A375 (cell line): ENCODE results near the gene PDGFC. TPM values are rescaled to one million over a fixed set of nuclear protein-coding genes. Genes with fewer than 3 reads are reported as not detected.

Source experiments
- small RNA-seq: library from RNA; depleted of rRNA; stranded (forward); fragments of <200 nt; gene quantifications from one replicate; pipeline ENCODE3, GENCODE V24; 2014
- total RNA-seq: library from RNA; depleted of rRNA; stranded (reverse); fragments of >200 nt; shearing (Covaris generic); gene quantifications from 2 replicates; pipeline ENCODE4 v1.2.3, GENCODE V29; 2014; rRNA removed

Gene PDGFC, protein sequence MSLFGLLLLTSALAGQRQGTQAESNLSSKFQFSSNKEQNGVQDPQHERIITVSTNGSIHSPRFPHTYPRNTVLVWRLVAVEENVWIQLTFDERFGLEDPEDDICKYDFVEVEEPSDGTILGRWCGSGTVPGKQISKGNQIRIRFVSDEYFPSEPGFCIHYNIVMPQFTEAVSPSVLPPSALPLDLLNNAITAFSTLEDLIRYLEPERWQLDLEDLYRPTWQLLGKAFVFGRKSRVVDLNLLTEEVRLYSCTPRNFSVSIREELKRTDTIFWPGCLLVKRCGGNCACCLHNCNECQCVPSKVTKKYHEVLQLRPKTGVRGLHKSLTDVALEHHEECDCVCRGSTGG
- total RNA-seq = 7.7 and 11.0 TPM in 2 replicates

DNA sequence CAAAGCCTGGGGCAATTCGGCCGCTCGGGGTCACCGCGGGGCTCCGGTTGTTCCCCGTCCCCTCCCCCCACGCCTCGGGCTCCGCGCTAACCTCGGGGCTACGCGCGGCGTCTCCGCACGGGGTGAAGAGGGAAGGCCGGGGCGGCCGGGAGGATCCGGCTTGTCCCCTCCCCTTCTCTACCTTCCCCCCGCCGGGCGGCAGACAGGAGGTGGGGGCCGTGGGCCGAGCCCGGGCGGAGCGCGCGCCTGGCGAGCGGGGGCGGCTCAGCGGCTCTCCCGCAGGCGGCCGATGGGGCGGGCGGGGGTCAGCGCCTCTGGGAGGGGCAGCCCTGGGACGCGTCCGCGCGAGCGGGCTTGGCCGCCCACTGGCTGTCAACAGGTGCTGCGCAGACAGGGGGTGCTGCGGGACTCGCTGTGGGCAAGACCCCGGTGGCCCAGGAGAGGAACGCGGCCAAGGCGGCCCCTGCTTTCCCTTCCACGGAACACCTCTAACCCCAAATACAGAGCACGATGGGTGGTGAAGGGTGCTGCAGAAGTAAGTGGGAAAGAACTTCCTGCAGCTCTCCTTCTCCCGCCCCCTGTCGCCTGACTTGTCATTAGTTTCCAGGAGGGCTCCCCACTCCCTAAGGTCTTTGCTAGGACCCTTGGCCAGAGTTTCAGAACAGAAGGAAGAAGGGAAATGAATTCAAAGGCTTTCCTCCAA, at the start of gene PDGFC:
Gene PDGFC, minus strand, starts transcription at position 124 of the 703 bp plus-strand sequence. CDS start 896 bp downstream, outside the sequence.

Small RNAs within 50 kb of the gene (small RNA-seq; reads per million reads assigned to genes)
- not detected for gene AC092608.2

Other genes starting within 250 kb of the PDGFC start
- 3.9 and 4.7 TPM in 2 replicates for gene GLRB, start 104.4 kb upstream of the PDGFC start, total RNA-seq
- gene GRIA2, start 248.9 kb upstream of the PDGFC start, total RNA-seq = 4.3 and 6.3 TPM in 2 replicates